Measurements from ENCODE around the gene DMBX1.

Gene DMBX1

DNA sequence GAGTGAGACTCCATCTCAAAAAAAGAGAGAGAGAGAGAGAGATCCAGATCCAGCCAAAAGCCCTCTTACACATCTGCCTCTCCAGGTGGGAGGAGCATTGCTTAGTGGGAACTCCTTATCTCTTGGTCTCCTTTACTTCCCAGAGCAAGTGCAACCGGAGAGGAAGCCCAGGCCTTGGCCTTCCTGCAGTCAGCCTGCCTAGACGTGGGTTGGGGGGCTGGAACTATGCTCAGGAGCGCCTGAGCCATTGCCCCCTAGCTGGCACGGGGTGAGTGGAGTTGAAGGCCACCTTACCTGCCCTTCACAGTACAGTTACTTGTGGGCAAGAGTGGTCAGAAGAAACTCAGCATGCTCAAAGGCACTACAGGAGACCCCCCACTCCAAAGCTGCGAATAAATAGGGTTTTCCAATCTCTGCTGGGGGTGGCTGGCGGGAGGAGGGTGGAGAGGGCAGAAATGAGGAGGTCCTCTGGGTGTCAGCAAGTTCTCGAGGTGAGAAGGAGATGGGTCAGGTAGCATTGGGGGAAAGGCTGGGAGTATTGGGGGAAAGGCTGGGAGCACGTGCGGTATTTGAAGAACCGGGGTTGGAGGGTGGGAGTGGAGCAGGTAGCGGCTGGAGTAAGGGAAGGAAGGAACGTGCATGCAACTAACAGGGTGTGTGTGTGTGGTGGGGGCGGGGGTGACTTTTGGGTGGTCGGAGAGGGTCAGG is 4.7 kb upstream of the DMBX1 start:
- no peak for DNase-seq

DNA sequence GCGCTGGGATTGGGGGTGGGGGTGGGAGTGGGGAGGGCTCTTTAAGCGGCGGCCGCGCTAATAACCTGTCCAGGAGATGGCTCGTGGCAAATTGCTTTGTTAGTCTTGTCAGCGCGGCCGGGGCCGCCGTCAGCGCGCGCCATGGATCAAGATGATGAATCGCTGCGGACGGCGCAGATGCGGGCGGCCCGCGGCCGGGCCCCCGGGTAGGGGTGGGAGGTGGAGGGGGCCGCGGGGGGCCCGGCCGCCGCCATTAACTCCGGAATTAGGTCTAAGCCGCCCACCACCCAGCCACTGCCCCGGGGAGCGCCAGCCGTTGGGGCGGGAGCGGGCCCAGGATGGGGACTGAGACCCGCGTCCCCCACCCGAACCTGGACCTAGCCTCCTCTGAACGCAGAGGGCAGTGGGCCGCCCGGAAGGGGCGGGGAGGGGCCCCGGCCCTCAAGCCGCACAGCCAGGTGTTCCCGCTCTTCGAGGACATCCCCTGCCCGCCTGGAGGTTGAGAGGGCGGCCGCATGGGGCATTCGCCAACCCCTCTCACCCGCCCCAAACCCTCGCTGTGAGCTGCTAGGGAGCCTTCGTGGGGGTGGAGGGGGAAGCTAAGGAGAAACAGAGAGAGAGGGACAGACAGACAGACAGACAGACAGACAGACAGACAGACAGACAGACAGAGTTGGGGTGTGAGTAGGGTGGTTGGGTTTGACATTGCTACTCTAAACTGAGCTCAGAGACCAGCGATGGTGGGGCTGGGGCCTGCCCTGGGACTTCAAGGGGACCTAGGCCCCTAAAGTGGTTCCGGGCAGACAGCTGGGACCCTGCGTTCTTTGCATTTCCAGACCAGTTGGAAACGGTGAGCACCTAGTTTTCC is 3.8 kb upstream of the DMBX1 start:
- DNase-seq, result no peak

DNA sequence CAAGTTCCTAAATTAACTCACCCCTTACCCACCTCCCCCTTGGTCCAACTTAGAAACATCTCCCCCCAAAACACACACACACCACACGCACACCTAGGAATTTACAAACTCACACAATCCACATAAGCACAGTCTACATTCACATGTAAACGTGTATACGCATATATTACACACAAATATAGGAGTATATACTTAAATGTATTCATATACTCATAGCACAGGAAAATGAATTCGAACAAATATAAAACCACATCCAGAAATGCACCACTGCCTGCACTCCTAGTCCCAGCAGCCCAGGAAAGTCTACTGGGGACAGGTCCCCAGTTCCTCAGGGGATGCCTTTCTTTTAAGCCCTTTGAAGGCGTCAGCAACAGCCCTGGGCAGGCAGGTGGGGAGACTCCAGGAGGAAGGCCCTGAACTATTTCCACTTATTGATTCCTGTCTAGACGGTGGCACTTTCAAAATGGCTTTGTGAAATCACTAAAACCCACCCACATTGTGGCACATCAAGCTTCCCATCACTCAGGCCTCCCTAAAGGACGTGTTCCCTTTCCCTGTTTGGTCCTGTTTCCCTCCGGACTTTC is 3.1 kb upstream of the DMBX1 start:
- no peak for DNase-seq

DNA sequence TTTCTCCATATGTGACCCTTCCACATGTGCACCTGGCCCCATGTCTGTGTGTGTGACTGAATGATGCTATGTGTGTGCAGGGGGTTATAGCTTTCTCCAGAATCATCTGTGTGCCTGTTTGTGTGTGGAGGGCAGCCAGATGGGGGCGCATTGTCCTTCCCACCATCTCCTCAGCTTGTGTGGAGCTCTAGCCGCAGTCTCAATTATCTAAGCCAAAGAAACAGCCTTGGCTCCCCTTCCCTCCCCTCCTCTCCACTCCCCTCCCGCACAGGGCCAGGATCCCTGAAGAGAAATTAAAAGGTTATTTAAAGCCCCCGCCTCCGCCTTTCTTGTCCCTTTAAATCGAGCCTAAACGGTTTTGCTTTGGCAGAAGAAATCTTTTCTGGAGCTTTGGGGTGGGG is 1.8 kb upstream of the DMBX1 start:
- no peak for DNase-seq

DNA sequence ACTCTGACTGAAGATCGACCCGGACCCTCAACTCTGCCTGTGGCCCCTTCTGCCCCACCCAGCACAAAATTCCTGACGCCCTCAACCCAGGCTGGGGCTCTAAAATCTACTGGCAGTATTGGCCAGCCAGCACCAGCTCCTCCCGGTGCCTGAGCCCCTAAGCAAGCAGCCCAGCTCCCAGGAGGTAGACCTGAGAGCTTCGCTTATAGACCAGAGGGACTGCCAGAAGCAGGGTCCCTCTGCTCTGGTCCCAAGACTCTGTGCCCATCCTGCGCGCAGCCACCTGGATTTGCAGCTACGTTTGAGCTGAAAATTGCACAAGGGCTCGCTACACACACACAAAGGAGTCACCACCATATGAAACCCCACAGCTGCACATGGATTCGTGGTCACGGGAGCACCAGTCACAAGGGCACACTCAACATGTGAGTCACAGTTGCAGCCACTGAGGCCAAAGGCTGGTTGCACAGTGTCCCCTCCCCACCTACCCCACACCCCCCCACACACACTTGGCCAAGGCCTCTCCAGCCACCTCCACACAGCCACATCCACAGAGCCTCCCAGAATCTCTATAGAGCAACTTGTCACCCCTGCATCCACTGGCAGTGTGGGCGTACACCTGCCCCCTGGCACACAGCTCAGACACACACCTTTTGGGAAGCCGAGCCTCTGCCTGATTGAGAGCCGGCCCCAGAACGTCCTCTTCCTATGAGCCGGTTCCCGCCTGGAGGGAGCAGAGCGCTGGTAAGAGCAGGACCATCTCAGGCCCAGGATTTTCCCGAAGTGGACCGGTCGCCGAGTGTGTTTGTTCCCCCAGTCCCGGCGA is 1.1 kb upstream of the DMBX1 start:
- DNase-seq, result no peak

- DNase-seq, result no peak
Measured at GRCh38 chr1:46489169-46489637, 433 bp upstream of the DMBX1 start.

DNA sequence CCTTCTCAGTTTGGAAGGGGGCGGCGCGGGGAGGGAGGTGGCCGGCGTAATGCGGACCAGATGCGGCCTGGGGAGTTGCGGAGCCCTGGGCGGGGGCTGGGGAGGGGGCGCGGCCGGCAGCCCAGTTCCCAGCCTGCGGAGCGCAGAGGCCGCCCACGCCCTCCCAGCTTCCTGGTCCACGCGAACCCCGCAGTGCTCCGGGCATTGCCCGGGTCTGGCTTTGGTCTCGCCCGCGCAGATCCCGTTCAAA is 695 bp downstream of the DMBX1 start:
- DNase-seq, result no peak

DNA sequence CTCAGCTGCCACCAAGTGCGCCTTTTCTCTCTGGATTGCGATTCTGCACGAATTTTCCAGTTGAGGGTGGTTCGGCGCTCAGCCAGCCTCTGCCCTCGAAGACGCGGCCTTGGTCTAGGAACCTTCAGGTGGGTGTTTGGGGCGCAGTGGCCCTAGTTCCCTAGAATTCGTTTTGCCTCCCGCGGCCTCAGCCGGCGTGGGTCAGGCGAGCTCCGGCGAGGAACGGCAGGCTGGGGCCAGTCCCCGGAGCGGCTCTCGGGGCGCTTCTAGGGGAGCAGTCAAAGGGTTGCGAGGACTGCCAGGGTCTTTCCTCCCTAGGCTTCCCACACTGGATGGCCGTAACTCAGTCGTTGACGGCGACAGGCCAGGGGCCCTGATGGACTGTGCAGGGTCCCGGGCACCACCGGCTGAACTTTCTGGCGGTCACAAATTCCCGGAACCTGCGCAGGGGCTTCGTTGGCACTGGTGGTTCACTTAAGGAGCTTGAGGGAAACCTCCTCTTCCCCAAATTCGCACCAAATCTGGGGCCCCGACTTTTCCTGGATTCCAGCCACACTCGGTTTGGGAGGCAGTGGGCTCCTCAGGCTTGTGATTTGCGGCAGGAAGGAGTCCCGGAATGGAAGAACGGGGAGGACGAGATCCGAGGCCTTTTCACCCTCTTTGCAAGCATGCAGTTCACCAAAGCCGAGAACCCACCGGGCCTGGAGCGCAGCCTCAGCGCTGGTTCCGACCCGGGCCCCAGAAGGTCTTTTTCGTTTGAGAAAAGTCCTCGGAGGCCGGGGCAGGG is 1.2 kb downstream of the DMBX1 start:
- DNase-seq, result no peak

- DNase-seq, result no peak
Measured at GRCh38 chr1:46491443-46492268, 2.0 kb downstream of the DMBX1 start.

GRCh38 chr1:46492269-46492853 is 2.7 kb downstream of the DMBX1 start:
- no peak for DNase-seq

DNA sequence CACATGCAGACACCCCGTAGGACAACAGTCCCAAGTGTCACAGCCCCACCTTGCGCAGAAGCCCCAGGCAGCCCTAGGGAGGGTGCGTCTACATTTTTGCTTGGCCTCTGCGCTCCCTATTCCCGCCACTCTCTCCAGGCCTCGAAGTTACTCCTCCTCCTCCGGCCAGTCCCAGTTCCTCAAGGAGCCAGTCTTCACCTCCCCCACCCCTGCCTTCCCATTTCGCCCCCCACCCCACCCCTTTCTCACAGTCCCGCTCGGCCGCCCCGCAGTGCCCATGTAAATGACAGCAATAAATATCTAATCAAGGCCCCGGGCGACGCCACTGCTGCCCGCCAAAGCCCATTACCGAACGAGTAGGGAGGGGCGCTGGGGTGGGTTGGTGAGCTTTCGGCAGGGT is 3.2 kb downstream of the DMBX1 start:
- no peak for DNase-seq

DNA sequence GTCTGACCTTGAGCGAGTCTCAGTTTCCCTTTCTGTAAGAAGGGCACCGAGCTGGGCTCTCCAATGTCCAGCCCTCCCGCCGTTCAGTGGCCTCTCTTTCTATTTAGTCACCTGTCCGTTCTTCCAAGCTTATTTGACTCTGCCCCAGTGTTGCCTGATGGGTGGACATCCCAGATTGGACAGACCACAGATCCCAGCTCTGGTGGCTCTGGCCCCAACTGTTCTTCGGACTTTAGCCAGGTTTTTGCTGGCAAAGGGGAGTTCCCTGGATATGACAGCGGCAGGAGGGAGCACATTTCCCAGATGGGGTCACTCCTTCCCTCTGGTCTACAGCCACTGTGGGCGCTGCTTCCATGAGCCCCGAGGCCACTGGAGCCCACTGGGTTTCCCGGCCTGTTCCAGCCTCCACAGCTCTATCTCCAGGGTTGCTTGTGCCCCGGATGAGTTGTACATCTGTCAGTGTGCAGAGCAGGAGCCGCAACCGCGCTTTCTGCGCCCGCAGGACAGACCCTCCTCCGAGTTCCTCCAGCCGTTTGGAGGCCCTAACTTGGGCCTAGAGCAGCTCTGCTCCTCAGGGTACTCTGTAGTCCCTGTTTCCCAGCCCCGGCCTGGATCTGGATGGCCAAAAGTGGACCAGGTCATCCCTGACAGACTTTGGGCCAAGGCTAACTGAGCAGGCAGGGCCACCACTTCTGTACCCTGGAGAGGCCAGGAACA is 3.8 kb downstream of the DMBX1 start:
- DNase-seq, result no peak

GRCh38 chr1:46494910-46495309 is 5.3 kb downstream of the DMBX1 start:
- DNase-seq, result no peak

DNA sequence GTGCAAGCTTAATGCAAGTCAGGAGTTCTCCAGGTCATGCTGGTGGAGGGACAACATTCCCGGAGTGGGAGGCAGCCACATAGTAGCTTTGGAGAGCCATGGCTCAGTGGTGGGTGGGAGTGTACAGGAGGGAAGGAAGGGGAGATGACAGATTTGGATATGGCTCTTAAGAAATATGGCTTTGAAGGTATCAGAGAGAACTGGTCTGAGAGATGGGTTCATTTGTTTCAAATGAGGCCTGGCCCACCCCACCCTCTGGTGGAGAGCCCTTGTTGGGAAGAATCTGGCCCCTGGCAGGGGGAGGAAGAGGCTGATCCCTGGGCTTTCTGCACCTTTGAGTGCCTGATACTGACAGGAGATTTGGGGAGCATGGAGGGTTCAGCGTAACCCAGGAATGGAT is 6.1 kb downstream of the DMBX1 start:
- no peak for DNase-seq

- no peak for DNase-seq
Measured at GRCh38 chr1:46496505-46496904, 6.9 kb downstream of the DMBX1 start.

DNA sequence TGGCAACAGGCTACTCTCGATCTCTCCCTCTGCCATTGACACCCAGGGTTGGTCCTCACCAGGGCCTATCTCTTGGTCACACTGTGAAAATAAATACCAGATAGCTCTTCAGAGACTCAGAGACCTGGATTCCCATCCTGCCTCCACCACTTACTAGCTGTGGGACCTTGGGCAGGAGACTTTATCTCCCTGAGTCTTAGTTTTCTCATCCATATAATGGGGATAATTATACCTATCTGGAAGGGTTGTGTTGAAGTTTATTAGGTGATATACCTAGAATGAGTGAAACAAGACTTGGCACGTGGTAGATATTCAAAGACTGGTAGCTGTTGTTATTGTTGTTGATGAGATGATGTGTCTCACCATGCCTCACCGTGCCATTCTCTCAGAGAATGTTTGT is 7.4 kb downstream of the DMBX1 start:
- DNase-seq, result no peak

- no peak for DNase-seq
Measured at GRCh38 chr1:46497665-46498064, 8.0 kb downstream of the DMBX1 start.

DNA sequence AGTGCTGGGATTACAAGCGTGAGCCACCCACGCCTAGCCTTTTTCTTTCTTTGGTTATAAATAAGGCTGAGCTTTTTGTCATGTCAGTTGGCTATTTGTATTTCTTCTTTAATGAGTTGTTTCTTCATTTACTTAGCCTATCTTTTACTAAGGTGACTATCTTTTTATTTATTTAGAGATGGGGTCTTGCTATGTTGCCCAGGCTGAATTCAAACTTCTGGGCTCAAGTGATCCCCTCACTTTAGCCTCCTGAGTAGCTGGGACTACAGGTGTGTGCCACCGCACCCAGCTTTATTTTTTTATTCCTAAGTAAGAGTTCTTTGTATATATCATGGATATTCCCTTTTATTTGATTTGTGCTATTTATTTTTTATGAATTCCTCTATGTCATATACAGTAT is 11.9 kb downstream of the DMBX1 start:
- DNase-seq, result no peak

DNA sequence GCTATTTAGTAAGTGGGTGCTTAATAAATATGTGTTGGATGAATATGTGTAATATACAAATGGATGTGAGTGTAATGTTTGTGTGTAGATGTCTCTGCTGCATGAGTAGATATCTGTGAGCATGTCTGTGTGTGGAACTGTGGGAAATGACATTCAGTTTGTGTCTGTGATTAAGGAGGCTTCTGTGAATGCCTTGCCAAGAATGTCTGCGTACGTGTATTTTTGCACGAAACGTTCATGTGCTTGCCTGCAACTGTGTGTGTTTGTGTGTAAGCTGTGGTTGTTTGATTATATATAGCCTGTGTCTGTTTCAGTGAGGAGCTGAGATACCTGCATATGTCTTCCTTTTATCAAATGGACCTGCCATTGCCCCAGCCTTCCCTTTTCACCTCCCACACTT is 13.8 kb downstream of the DMBX1 start:
- DNase-seq, result no peak

DNA sequence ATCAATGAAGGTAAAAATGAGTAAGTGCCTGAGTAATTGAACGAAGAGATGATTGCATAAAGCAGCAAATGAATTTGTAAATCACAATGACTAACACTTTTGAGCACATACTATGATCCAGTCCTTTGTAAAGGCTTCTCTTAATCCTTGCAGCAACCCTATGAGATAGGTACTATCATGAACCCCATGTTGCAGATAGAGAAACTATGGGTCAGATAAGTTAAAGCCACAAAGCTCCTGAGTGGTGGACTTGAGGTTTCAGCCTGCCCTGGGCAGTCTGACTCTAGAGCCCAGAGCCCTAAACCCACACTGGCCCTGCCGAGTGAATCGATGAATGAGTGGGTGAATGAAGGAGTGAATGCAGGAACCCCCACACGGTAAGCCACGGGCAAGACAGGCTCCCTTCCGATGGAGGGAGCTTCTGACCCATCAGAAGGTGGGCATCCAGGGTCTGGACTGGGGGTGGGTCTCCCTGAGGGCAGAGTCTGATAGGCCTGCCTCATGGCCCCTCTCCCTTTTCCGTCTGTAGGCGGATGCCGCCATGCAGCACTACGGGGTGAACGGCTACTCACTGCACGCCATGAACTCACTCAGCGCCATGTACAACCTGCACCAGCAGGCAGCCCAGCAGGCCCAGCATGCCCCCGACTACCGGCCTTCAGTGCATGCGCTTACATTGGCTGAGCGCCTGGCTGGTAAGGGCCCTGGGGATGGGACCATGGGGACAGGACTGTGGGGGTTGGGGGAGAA is 17.0 kb downstream of the DMBX1 start:
- no peak for DNase-seq

Data from GOT3 (cell line).